ENCODE data around the gene SSNA1.

Gene SSNA1

DNA sequence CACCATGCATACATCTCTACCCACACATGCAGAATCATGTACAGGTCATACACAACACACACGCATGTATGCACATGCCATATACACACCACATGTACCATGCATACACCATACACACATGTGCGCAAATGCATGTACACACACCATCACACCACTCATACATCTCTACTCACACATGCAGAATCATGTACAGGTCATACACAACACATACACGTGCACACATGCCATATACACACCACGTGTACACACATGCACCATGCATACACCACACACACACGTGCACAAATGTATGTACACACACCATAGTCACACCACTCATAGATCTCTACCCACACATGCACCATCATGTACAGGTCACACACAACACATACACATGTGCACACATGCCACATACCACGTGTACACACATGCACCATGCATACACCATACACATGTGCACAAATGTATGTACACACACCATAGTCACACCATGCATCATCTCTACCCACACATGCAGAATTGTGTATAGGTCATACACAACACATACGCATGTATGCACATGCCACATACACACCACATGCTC, 35.6 kb upstream of the SSNA1 start:
- no peak for DNase-seq (ENCODE audit: low read depth)

DNA sequence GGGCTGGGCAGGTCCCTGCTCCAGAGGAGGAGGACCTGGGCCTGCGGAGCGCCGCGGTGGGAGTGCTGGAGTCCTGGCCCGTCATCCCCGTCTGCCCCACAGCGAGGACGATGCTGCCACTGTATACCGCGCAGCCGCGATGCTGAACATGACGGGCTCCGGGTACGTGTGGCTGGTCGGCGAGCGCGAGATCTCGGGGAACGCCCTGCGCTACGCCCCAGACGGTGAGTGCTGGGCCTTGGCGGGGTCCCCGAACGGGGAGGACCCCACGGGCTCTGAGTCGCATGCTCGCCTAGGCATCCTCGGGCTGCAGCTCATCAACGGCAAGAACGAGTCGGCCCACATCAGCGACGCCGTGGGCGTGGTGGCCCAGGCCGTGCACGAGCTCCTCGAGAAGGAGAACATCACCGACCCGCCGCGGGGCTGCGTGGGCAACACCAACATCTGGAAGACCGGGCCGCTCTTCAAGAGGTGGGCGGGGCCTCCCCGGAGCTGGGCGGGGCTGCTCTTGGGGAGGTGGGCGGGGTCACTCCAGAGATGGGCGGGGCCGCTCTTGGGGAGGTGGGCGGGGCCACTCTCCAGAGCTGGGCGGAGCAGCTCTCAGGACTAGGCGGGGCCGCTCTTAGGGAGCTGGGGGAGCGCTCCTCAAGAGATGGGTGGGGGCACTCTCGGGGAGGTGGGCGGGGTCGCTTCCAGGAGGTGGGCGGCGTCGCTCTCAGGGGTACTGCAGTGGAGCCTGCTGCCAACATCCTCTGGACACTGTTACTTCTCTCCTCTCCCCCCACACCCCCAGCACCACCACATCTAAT, 31.7 kb upstream of the SSNA1 start:
- DNase-seq (ENCODE audit: low read depth): peak; percentile 53

DNA sequence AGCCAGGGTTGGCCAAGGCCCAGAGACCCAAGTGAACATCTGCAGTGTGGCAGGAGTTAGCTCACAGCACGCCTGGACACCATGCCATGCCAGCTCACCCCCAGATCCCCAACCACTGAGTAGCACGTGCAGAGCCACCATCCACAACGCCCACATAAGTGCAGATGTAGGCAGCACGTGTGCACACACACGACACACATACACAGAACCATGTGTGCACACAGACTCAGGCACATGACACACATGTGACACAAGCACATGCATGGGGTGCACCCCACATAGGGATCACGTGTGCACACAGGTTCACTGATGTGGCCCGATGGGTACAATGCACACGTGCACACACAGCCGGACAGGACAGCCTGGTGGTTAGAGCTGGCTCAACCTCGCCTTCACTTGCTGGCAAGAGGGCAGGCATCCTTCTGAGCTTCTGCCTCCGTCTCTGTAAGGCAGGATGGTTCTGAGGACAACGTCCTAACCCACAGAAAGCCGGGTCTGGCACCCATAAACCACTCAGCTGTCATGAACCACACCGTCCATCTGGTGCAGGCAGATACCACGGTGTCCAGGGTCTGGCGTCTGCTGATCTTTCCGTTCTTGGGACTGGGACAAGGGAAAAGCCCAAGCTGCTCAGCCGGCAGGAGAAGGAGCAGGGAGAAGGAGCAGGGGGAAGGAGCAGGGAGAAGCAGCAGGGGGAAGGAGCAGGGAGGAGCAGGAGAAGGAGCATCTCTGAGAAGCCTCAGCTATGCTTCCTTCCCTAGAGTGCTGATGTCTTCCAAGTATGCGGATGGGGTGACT, 30.7 kb upstream of the SSNA1 start:
- no peak for DNase-seq (ENCODE audit: low read depth)

DNA sequence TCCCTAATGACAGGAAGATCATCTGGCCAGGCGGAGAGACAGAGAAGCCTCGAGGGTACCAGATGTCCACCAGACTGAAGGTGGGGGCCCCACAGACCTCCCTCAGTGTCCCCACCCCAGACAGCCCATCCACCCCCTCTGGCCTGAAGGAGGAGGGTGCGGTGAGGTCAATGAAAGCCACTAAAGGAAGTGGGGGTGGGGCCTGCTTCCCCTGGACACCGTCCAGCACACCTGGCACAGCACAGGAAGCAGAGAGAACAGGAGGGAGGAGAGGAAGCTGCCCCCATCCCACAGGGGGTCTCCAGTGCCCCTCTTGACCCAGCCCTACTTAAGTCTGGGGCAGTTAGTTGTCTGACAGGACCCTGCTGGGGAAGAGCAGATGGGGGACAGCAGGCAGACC, 29.9 kb upstream of the SSNA1 start:
- DNase-seq (ENCODE audit: low read depth): no peak

GRCh38 chr9:137159105-137160053, 29.1 kb upstream of the SSNA1 start:
- no peak for DNase-seq (ENCODE audit: low read depth)

- no peak for DNase-seq (ENCODE audit: low read depth)
Measured at GRCh38 chr9:137160054-137160425, 28.4 kb upstream of the SSNA1 start.

- DNase-seq (ENCODE audit: low read depth): no peak
Measured at GRCh38 chr9:137160716-137161557, 27.5 kb upstream of the SSNA1 start.

DNA sequence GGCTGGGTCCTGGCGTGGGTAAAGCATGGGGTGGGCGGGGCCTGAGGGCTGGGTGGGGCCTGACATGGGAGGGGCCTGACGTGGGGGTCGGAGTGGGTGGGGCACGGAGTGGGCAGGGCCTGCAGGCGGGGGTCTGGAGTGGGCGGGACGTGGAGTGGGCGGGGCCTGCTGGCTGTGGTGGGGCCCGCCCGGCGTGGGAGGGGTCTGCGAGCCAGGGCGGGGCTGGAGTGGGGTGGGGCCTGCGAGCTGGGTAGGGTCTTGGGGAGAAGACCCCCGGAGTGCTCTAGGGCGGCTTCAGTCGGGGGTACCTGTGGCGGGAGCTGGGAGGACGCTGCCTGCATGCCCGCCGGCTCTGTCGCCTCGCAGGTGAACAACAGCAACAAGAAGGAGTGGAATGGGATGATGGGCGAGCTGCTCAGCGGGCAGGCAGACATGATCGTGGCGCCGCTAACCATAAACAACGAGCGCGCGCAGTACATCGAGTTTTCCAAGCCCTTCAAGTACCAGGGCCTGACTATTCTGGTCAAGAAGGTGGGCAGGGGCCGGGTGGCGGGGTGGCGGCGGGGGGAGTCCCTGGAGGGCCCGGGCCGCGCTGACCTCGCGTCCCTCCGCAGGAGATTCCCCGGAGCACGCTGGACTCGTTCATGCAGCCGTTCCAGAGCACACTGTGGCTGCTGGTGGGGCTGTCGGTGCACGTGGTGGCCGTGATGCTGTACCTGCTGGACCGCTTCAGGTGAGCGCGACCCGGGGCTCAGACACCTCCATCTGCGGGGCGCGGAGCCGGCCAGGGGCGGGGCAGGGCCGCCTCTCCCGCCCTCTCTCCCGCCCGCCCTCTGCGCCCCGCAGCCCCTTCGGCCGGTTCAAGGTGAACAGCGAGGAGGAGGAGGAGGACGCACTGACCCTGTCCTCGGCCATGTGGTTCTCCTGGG, 26.7 kb upstream of the SSNA1 start:
- no peak for DNase-seq (ENCODE audit: low read depth)

DNA sequence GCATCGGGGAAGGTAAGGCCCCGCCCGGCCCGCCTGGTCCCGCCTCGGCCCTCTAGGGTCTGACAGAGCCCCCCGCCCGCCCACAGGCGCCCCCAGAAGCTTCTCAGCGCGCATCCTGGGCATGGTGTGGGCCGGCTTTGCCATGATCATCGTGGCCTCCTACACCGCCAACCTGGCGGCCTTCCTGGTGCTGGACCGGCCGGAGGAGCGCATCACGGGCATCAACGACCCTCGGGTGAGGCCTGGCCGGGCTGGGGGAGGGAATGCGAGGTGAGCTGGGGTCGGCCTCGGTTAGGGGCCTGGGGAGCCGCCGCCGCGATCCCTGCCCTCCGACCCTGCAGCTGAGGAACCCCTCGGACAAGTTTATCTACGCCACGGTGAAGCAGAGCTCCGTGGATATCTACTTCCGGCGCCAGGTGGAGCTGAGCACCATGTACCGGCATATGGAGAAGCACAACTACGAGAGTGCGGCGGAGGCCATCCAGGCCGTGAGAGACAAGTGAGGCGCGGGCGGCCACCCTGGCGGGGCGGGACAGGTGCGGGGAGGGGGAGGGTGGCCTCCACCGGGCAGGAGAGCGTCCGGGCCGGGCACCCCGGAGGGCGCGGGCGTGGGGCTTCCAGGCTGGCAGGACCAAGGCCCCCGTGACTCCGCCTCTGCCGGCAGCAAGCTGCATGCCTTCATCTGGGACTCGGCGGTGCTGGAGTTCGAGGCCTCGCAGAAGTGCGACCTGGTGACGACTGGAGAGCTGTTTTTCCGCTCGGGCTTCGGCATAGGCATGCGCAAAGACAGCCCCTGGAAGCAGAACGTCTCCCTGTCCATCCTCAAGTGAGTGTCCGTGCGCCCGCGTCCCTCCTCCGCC, 25.7 kb upstream of the SSNA1 start:
- no peak for DNase-seq (ENCODE audit: low read depth)

DNA sequence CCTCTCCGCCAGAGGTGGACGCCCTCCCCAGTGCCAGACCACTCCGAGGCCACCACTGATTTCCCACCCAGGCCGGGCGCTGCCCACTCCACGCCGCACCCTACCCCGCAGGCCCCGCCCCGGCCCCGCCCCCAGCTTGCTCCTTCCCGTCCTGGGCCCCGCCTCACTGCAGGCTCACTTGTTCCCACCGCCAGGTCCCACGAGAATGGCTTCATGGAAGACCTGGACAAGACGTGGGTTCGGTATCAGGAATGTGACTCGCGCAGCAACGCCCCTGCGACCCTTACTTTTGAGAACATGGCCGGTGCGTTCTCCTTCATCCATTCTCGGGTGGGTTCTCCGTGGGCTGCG, 25.1 kb upstream of the SSNA1 start:
- no peak for DNase-seq (ENCODE audit: low read depth)

GRCh38 chr9:137163805-137164204, 24.7 kb upstream of the SSNA1 start:
- no peak for DNase-seq (ENCODE audit: low read depth)

- DNase-seq (ENCODE audit: low read depth): no peak
Measured at GRCh38 chr9:137164370-137165249, 23.9 kb upstream of the SSNA1 start.

DNA sequence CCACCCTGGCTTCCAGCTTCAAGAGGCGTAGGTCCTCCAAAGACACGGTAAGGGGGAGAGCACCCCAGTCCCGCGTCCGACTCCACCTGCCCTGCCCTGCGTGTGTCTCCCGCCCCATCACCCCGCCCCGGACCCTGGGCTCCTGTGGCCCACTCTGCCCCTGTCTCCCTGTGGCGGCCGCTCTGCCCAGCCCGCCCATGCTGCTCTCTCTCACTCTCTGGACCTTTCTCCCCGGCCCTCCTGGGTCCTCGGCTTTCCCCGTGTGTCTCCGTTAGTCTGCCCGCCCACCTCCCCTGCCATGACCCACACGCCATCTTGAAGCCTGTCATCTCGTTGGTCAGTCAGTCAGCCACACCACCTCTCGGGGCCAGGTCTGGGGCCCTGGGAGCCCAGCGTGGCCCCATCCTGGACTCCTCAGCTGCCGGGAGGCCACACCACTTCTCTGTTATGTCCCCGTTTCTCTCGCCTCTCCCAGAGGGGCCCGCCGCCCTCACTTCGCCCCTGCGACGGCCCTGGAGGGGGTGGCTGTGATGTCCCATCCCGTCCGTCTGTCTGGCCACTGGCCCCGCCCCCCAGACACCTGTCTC, 23.1 kb upstream of the SSNA1 start:
- DNase-seq (ENCODE audit: low read depth): no peak

DNA sequence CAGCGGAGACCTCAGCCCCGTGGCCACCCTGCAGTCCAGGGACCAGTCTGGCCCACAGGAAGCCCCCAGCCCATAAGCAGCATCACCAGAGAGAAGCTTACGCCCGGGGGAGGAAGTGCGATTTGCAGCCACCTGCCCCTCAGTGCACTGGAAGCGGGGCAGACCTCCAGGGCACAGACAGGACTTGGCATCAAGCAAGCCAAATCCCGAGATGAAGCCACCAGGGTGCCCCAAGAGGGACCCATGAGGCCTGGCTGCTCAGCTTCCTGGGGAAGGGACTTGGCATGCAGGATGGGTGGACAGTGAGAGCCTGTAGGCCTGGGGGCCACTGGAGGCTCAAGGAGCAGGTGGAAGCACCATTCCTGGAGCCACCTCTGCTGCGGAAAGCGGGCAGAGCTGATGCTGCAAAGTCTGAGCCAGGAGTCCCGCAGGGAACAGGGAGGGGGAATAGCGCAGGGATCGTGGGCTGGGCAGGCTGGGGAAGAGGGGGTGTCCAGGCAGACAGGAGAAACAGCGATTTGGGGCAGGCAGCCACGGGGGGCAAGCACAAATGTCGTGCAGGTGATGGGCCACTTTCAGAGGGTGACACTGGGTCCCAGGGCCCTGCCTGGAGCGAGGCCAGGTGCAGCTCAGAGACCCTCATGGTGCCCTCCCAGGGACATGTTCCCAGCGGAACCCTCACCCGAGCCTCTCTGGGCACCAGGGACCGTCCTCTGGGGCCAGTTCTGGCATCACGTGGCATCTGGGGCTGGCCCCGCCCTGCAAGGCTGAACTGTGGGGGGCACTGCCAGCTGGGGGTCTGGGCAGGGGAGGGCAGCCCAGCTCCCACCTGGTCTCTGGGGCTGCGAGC, 21.9 kb upstream of the SSNA1 start:
- no peak for DNase-seq (ENCODE audit: low read depth)

GRCh38 chr9:137167277-137167746, 21.2 kb upstream of the SSNA1 start:
- no peak for DNase-seq (ENCODE audit: low read depth)

DNA sequence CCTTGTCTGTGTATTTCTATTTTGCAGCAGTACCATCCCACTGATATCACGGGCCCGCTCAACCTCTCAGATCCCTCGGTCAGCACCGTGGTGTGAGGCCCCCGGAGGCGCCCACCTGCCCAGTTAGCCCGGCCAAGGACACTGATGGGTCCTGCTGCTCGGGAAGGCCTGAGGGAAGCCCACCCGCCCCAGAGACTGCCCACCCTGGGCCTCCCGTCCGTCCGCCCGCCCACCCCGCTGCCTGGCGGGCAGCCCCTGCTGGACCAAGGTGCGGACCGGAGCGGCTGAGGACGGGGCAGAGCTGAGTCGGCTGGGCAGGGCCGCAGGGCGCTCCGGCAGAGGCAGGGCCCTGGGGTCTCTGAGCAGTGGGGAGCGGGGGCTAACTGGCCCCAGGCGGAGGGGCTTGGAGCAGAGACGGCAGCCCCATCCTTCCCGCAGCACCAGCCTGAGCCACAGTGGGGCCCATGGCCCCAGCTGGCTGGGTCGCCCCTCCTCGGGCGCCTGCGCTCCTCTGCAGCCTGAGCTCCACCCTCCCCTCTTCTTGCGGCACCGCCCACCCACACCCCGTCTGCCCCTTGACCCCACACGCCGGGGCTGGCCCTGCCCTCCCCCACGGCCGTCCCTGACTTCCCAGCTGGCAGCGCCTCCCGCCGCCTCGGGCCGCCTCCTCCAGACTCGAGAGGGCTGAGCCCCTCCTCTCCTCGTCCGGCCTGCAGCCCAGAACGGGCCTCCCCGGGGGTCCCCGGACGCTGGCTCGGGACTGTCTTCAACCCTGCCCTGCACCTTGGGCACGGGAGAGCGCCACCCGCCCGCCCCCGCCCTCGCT, 20.5 kb upstream of the SSNA1 start:
- DNase-seq (ENCODE audit: low read depth): no peak
